Effector CD4-positive, alpha-beta T cell (primary cell): Measurements from ENCODE around the gene CCDC18.

ENCODE experiments used
- DNase-seq: peaks from one replicate; pipeline ENCODE4 v3.0.0-alpha.2; 2020

Gene CCDC18

GRCh38 chr1:93317207-93317606 is 136.7 kb downstream of the CCDC18 start:
- DNase-seq: no peak

- DNase-seq: no peak
These were observed 137.4 kb downstream of the CCDC18 start for GRCh38 chr1:93317943-93318342.

- no peak for DNase-seq
These were observed 141.2 kb downstream of the CCDC18 start for GRCh38 chr1:93321720-93322119.

- no peak for DNase-seq
These were observed 141.8 kb downstream of the CCDC18 start for GRCh38 chr1:93322349-93322748.

GRCh38 chr1:93323185-93323820 is 142.8 kb downstream of the CCDC18 start:
- DNase-seq: no peak

GRCh38 chr1:93324486-93325464 is 144.3 kb downstream of the CCDC18 start:
- DNase-seq: no peak
